ENCODE data around the gene PHYKPL.

Gene PHYKPL

DNA sequence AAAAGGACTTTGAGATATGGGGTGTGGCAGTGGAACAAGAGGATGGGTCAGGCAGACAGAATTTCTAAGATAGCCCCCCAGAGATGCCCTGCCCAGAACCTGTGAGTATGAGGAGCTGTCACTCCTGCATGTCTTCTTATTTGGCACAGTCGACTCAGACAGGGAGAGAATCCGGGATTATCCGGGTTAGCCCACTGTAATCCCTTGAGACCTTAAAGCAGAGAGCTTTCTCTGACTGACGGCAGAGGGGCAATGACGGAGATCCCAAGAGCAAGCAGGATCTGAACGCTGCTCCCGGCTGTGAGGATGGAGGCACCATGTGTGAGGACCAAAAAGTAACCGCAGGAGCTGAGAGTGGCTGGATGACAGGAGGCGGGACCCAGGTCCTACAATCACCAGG is 70.1 kb downstream of the PHYKPL start:
- no peaks in the 10 kb centered on the region for H3K79me2 ChIP-seq (ENCODE audit: insufficient read depth, low read depth)
- TF ChIP-seq, protein P1, sequence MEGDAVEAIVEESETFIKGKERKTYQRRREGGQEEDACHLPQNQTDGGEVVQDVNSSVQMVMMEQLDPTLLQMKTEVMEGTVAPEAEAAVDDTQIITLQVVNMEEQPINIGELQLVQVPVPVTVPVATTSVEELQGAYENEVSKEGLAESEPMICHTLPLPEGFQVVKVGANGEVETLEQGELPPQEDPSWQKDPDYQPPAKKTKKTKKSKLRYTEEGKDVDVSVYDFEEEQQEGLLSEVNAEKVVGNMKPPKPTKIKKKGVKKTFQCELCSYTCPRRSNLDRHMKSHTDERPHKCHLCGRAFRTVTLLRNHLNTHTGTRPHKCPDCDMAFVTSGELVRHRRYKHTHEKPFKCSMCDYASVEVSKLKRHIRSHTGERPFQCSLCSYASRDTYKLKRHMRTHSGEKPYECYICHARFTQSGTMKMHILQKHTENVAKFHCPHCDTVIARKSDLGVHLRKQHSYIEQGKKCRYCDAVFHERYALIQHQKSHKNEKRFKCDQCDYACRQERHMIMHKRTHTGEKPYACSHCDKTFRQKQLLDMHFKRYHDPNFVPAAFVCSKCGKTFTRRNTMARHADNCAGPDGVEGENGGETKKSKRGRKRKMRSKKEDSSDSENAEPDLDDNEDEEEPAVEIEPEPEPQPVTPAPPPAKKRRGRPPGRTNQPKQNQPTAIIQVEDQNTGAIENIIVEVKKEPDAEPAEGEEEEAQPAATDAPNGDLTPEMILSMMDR (conservative IDR thresholded peaks at IDR 0.05; ENCODE audit: low read depth, low read length), result no peak
- no peaks in the 10 kb centered on the region for H3K36me3 ChIP-seq (ENCODE audit: insufficient read depth)
- H3K27me3 ChIP-seq (ENCODE audit: insufficient read depth, low read depth), result no peaks in the 10 kb centered on the region
- no peaks in the 10 kb centered on the region for H4K20me1 ChIP-seq (ENCODE audit: insufficient read depth)
- no peak overlapping the region for H2AFZ ChIP-seq (ENCODE audit: low read depth)
- no peak overlapping the region for H3K27ac ChIP-seq
- H3K9ac ChIP-seq, result no peak overlapping the region
- no peak overlapping the region for H3K4me3 ChIP-seq (IDR thresholded peaks at IDR 0.05; ENCODE audit: insufficient read depth, low read depth, low read length)
- H3K4me2 ChIP-seq, result no peak overlapping the region
- no peaks in the 10 kb centered on the region for H3K4me1 ChIP-seq (ENCODE audit: low read depth, poor library complexity, severe bottlenecking)

DNA sequence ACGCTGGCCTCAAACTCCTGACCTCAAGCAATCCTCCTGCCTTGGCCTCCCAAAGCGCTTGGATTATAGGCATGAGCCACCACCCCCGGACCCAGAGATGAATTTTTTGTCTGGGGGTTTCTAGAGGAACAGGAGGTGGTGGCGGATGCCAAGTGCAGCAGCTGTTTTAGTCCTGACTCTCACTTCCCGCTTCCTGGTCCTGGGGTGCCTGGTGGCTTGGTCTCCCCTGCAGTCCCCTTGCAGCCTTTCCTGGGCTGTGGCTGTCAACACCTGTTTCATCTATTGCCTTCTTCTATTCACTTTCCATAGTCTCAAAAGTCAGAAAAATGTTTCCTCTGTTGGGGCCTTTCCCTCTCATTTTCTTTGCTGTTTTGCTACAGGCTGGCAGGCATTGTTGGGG is 72.4 kb downstream of the PHYKPL start:
- Histone ChIP-seq H3K4me3 (IDR thresholded peaks at IDR 0.05; ENCODE audit: insufficient read depth, low read depth, low read length) (no peak overlapping the region), H4K20me1 (ENCODE audit: insufficient read depth) (no peaks in the 10 kb centered on the region), H2AFZ (ENCODE audit: low read depth) (no peak overlapping the region), H3K27me3 (ENCODE audit: insufficient read depth, low read depth) (no peaks in the 10 kb centered on the region), H3K27ac (no peak overlapping the region), H3K79me2 (ENCODE audit: insufficient read depth, low read depth) (no peaks in the 10 kb centered on the region), H3K9ac (no peak overlapping the region), H3K4me2 (no peak overlapping the region), H3K4me1 (ENCODE audit: low read depth, poor library complexity, severe bottlenecking) (no peaks in the 10 kb centered on the region), H3K36me3 (ENCODE audit: insufficient read depth) (no peaks in the 10 kb centered on the region)
- TF ChIP-seq, protein P1 (conservative IDR thresholded peaks at IDR 0.05; ENCODE audit: low read depth, low read length), result no peak

All from KMS-11 (cell line).